22Rv1 (cell line): ENCODE data around the gene MYO19.

Experiments
- CTCF ChIP-seq: fragments of 450-650 bp; IDR thresholded peaks from 2 replicates; pipeline ENCODE4 v1.5.1; 2017; ENCODE audit warnings: mild to moderate bottlenecking
- ZFX ChIP-seq: fragments of 450-650 bp; IDR thresholded peaks from 2 replicates; pipeline ENCODE4 v1.6.1; 2017; ENCODE audit warnings: antibody characterized with exemption, borderline replicate concordance

GRCh38 chr17:36485805-36486203 is 48.9 kb downstream of the MYO19 start:
- TF ChIP-seq CTCF (no peak), ZFX (no peak)
